Mucosa of gallbladder (tissue), 1 donor: ENCODE data around the gene GLB1L3. TPM values are rescaled to one million over a fixed set of nuclear protein-coding genes. Genes with fewer than 3 reads are reported as not detected.
"Not testable (repeated sequence)": the region's sequence is repeated elsewhere in the genome, so short reads cannot be mapped to it uniquely, and the experiment has no call there.

ENCODE experiments used
- DNase-seq: peaks from one replicate; pipeline ENCODE4 v3.0.0-alpha.2; 2020; ENCODE audit warnings: low spot score
- total RNA-seq: library from RNA; stranded (reverse); gene quantifications from one replicate; pipeline ENCODE4 v1.2.1, GENCODE V29; 2021
- donor health status: DM: no; HTN: no; CAD: no.

GLB1L3 gene
- total RNA-seq, 1 donor from 2014 or later: not detected

DNA sequence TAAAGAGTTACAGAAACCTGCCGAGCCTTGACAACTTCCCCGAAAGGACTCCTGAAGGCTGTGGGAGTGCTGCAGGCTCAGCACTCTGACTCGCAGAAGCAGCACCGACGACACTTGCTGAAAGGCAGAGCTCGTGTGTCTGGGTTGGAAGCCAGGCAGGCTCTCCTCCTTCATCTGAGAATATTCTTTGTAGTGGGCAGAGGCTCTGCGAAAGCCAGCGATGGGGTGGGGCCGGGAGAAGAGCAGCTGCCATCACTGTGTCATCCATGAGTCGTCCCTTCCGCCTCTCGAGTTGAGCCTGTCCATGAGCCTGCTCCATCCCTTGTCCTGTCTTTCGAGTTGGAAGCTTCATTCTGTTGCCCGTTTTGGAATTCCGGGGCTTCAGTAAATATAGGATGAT lies 67.5 kb downstream of the GLB1L3 start:
- no peak for DNase-seq

DNA sequence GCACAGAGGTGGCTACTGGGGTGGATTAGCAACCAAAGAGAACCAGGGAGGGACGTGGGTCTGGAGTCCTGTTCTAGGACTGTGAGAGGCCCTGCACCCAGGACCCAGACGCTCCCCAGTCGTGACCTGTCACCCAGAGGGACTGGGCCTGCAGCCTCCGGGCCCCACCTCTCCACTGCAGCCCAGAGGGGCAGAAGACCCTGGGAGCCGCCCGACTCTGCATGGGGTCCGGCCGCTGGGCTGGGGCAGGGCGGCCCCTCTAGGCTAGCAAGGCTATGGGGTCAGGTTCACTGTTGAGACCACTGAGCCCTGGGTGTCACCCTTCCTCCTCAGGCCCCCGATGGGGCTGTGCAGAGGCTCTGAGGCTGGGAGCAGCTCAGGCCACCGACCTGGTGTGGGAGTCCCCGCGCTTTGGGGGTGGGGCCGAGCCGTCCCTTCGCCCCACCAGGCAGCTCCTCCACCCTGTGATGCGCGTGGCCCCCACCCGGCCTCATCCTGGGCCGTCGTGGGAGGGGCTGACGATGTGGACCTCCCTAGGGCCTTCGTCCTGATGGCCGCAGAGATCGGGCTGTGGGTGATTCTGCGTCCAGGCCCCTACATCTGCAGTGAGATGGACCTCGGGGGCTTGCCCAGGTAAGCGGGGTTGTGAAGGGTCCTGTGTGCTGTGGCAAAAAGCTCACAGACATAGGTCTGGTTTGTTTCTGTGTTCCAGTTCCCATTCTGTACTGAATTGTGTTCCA lies 68.5 kb downstream of the GLB1L3 start:
- DNase-seq: not testable (repeated sequence)

DNA sequence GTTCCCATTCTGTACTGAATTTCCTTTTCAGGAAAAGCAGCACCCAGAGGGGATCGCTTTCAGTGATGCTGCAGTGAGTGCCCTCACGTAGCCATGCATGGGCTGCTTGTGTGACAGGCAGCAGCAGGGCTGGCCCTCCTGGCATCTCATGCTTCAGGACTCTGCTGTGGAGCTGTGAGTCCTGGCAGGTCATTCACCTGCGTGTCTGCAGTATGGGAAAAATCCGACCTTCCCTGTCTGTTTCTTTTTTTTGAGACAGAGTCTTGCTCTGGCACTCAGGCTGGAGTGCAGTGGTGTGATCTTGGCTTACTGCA lies 69.0 kb downstream of the GLB1L3 start:
- no peak for DNase-seq

DNA sequence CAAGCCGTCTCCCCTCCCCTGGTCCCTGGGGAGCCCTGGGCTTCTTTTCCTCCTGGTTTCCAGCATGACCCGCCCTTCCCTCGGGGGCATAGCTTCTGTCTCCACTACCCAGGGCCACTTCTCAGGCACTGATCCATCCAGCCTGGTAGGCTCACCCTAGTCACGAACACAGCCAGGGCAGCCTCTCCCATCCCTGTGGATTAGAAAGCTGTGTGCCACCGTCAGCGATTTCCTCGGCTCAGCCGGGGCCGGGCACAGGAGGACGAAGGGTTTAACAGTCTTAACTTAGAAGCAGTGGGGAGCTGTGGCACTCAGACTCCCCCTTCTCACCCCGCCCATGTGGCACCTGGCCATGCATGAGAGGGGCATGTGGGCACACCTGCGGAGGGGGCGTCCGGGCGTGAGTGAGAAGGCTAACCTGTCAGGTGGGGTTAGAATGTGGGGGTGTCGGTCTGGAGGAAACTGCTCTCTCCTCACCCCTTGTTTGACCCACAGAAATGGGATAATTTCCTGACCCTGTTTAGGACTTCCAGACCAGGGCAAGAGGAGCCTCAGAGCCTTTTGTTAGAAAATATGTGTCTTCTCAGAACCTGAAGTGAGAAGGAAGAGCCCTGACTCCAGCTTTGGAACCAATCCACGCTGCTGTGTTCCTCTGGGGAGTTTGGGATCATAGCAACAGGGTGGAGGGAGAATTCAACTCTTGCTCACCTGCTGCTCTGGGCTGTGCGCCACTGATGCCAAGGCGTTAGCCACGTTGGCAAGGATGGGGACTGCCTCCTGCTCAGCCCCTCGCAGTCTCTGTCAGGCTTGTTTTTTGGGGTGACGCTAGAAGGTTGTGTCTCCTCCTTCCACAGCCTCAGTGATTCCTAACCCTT lies 70.2 kb downstream of the GLB1L3 start:
- DNase-seq: no peak

DNA sequence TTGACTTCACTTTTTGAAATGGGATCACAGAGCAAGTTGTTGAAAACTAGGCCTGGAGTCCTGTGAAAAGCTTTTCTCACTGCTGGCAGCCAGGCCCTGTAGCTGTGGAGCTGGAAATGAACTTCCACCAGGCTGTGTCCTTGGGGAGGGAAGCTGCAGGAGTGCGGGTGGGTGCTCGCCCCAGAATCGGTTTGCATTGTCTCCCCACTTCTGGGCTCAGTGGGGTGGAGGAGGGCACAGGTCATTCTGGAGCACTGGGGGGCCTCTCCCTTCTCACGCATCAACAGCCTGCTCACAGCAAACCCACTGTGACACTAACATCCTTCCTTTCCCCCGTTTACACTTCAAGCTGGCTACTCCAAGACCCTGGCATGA lies 70.8 kb downstream of the GLB1L3 start:
- DNase-seq: no peak

- no peak for DNase-seq
Measured at GRCh38 chr11:134347441-134347840, 71.3 kb downstream of the GLB1L3 start.

DNA sequence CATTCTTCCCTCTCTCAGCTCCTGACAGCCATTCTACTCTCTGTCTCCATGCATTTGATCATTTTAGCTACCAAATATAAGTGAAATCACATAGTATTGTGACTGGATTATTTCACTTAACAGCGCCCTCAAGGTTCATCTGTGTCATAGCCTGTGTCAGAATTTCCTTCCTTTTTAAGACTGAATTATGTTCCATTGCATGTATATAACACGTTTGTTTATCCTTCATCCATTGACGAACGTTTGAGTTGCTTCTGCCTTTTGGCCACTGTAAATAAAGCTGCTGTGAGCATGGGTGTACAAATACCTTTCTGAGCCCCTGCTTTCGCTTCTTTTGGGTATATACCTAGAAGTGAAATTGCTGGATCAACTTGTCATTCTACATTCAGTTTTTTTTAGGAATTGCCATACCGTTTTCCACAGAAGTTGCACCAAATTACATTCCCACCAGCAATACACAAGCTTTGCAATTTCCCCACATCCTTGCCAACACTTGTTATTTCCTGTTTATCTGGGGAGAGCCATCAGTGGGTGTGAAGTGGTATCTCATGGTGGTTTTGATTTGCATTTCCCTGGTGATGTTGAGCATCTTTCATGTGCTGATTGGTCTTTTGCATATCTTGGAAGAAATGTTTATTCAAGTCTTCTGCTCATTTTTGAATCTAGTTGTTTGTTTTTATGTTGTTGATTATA lies 73.1 kb downstream of the GLB1L3 start:
- no peak for DNase-seq

- no peak for DNase-seq
Measured at GRCh38 chr11:134349802-134350355, 73.7 kb downstream of the GLB1L3 start.

DNA sequence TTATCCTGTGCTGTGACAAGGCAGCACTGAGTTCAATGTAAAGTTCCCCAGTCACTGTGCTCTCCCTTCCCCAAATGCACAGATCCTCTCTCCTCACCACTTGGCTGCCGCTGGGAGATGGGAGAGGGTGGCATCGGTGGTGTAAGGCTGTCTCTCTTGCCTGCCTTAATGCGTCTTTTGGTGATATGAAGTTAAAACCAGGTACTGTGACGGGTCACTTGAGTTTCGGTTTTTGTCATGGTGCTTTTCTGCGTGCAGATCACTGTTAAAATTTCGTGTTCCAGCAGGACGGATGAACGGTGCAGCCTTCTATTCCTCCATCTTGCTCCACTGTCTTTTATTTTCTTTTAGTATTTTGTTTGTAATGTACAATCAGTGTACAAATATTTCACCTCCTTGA lies 74.2 kb downstream of the GLB1L3 start:
- DNase-seq: no peak

DNA sequence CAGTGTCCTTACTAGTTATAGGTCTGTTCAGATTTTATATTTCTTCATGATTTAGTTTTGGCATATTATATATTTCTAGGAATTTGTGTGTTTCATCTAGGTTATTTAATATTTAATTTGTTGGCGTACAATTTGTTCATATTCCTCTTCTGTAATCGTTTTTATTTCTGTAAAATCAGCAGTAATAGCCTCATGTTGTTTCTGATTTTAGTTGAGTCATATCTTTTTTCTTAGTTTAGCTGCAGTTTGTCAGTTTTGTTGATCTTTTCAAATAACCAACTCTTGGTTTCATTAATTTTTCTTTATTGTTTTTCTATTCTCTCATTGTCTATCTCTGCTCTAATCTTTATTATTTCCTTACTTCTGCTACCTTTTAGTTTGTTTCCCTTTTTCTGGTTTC lies 75.9 kb downstream of the GLB1L3 start:
- no peak for DNase-seq

DNA sequence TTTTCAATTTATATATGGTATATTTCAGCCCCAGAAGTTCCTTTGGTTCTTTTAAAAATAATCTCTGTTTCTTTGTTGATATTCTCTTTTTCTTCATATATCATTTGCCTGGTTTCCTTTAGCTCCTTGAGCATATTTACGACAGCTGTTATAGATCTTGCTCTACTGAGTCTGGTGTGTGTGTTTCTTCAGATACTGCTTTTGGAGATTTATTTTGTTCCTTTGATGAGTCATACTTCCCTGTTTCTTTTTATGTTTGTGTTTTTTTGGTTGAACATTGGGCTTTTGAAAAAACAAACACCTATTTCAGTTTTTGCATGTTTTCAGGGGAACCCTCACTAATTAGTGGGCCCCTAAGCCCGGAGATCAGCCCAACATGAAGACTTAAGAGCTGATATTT lies 79.0 kb downstream of the GLB1L3 start:
- DNase-seq: no peak

DNA sequence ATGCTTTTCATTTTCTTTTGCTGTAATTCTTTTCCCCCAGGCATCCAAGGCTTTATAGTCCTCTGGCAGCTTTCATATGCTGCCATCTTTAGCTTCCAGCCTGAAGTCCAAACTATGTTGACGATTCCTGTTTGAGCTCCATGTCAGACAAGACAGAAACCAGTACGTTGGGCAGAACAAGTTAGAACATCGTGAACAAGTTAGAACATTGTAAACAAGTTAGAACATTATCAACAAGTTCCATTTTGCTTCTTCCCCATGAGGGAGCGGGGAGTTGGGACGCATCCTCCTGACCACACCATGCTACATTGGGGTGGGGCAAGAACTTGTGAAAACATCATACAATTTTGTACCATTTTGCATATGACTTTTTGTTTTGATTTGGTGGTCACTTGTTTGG lies 79.5 kb downstream of the GLB1L3 start:
- peak; percentile 13 for DNase-seq

DNA sequence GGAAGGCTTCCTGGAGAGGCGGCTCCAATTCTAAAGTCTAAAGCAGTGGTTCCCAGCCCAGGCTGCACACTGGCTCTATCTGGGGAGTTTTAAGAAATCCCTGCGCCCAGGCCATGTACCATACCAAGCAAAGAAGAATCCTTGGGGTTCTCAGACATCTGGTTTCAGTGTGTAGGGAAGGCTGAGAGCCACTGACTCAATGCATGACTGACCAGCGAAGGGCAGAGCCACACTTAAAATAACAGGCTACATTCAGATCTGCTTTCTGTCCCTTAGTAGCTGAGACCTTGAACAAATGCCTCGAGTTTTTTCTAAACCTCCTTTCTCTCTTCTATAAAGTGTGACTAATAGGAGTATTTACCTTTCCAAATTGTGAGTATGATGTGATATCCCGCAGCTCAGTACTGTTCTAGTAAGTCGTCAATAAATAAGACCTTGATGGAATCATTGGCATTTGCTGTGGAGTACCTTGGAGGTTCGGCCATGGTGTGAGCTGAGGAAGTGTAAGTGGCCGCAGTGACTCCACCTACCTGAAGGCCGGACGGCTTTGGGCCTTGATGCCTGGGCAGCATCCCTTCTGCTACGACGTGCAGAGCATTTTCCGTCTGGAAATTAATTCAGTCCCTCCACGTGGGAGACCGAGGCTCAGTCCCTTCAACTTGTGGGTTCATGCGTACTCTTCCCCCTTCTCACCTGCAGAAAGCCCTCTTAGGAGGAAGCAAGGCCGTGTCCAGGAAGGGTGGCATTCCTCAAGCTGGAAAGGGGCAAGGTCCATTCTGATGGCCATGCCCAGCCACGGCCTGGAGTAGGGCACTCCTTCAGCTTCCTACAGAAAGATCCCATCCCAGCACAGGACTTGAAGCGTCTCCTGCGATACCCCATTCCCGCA lies 80.7 kb downstream of the GLB1L3 start:
- no peak for DNase-seq

DNA sequence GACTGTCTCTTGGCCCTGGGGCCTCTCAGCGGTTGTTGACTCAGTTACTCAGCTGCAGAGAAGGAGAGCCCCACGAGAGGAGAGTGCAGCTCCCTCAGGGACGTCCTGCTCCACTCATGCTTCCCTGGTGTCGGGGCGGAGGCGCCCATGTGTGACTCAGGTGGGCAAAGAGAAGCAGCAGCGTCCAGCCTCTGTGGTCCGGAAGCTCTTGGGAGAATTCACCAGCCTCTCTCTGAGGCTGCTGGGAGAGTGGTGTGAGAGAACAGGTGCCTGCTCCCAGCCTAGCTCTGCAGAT lies 81.3 kb downstream of the GLB1L3 start:
- no peak for DNase-seq

DNA sequence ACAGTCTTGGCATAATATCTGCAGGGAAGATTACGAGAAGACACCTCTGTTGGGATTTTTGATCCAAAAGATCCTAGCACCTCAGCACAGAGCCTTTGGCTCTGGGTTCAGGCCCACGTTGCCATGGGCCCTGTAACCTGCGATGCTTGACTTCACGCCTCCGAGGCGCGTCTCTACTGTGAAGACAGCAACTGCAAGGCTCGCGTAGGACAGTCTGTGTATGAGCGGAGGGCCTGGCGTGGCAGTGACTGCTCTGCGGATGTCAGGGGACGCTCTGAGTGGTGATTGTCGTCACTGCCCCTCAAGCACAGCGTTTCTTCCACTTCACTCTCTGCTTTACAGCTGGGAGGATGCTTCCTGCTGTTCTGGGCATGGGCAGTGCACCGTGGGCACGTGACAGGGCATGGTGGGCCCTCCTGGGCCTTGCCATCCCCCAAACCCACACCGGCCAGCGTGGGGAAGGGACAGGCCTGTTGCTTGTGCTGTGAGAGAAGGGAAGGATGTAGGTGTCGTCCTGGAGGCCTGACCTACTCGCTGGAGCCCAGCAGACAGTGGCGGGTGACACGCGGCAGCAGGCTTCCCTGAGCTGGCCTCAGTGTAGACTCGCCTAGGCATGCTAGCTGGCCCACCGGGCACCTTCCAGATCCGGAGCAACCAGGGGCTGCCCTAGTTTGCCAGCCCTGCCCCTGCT lies 82.1 kb downstream of the GLB1L3 start:
- DNase-seq: no peak

DNA sequence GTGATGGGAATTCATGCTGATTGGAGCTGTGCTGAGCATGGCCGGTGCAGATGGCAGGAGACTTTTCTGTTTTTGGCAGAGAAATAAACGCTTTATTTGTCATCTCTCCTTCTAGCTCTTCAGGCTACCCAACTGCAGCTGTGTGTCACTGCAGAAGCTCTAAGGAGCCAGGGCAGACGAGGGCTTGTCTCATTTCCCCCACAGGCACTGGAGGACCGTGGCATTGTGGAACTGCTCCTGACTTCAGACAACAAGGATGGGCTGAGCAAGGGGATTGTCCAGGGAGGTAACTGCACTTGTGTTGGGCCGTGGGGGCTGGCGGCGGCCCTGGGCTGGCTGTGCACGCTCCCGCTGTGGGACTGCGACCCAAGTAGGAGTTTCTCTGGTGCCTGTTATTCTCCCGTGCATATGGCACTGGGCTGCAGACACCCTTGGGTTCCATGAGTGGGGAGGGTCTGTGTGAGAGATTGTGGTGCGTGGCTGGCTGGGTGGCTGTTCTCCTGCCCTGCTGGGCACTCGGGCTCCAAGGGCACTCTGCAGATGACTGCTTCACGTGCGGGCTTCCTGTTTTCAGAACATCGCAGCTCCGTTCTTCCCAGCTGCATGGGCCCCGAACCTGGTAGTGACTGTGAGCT lies 82.8 kb downstream of the GLB1L3 start:
- no peak for DNase-seq

DNA sequence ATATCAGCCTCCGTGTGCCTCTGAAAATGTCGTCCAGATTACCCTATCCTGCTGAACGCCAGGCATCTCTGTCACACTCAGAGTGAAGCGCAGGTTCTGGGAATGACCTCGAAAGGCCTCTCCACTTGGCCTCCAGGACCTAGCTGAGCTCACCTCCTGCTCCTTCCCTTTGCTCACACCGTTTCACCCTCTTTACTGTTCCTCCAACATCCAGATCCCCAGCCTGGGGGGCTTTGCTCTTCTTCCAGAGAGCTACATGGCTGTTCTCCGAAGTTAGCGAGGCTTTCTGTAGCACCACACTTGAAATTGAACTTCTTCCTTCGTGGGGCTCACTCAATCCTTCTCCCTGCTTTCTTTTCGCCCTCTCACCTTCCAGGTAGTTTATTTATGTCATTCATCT lies 83.5 kb downstream of the GLB1L3 start:
- DNase-seq: no peak

GRCh38 chr11:134360050-134360835 lies 84.1 kb downstream of the GLB1L3 start:
- DNase-seq: peak; percentile 81

- no peak for DNase-seq
Measured at GRCh38 chr11:134361661-134362060, 85.5 kb downstream of the GLB1L3 start.
